OCI-LY3 (cell line): ENCODE measurements around the gene TBATA.

ENCODE experiments used
- CTCF ChIP-seq: fragments of 200-600, 300-600 bp; sonication (generic); IDR thresholded peaks from 2 replicates; pipeline ENCODE4 v1.5.1; 2014; ENCODE audit warnings: antibody characterized with exemption, low read length, low read depth
- EZH2phosphoT487 ChIP-seq: fragments of 200-600 bp; shearing (Covaris generic); IDR thresholded peaks from 2 replicates; pipeline ENCODE4 v1.6.1; 2018; ENCODE audit warnings: antibody characterized with exemption, mixed run types, low read depth

GRCh38 chr10:70828923-70829322 is 43.7 kb upstream of the TBATA start:
- TF ChIP-seq EZH2phosphoT487 (no peak), CTCF (no peak)
